HG03064 (cell line): ENCODE results near the gene SERINC2.
"Not testable (repeated sequence)": the region's sequence is repeated elsewhere in the genome, so short reads cannot be mapped to it uniquely, and the experiment has no call there.

Source experiments
- ATAC-seq: cut with Tn5 transposase; IDR thresholded peaks from one replicate; pipeline ENCODE4 v1.9.1; 2021; ENCODE audit warnings: low read depth; ENCODE audit not compliant: unreplicated experiment

Gene SERINC2

GRCh38 chr1:31382379-31382989 is 30.5 kb upstream of the SERINC2 start:
- ATAC-seq, result no peak

- ATAC-seq, result no peak
These were observed 29.0 kb upstream of the SERINC2 start for GRCh38 chr1:31383967-31384366.

DNA sequence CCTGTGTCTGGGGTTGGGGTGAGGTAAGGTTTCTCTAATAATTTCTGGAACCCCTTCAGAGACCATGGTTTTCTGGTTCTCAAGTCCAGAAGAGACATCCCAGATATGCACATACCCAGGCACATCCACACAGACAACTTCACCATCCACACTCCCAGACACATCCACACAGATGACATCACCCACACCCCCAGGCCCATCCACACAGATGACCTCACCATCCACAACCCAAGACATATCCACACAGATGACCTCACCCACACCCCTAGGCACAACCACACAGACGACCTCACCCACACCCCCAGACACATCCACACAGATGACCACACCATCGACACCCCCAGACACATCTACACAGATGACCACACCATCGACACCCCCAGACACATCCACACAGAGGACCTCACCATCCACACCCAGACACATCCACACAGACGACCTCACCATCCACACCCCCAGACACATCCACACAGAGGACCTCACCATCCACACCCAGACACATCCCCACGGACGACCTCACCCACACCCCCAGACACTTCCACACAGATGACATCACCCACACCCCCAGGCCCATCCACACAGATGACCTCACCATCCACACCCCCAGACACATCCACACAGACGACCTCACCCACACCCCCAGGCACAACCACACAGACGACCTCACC is 26.3 kb upstream of the SERINC2 start:
- ATAC-seq, result not testable (repeated sequence)

DNA sequence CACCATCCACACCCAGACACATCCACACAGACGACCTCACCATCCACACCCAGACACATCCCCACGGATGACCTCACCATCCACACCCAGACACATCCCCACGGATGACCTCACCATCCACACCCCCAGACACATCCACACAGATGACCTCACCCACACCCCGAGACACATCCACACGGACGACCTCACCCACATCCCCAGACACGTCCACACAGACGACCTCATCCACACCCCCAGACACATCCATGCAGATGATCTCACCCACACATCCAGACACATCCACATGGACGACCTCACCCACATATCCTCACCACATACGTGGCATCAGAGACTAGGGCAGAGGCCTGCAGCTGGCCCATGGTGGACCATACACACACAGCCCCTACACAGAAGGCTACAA is 25.4 kb upstream of the SERINC2 start:
- no peak for ATAC-seq

DNA sequence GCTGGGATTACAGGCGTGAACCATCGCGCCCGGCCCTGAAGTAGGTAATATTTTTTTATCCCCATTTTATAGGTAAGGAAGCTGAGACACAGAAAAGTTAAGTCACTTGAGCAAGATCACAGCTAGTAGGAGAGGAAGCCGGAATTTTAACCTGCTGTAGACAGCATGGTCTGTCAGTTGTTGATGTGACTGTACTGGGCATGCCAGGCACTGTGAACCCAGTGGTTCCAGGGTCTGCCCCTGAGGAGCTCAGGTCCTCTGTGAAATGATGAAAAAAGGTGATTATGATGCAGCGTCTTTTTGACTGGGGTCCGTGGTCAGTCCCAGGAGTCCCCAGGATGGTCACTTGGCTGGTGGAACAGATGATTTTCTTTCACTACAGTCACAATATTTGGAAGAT is 23.4 kb upstream of the SERINC2 start:
- no peak for ATAC-seq

- no peak for ATAC-seq
These were observed 22.9 kb upstream of the SERINC2 start for GRCh38 chr1:31390071-31390470.

GRCh38 chr1:31393463-31393862 is 19.6 kb upstream of the SERINC2 start:
- no peak for ATAC-seq

GRCh38 chr1:31394584-31395193 is 18.3 kb upstream of the SERINC2 start:
- ATAC-seq, result peak; percentile 67

- no peak for ATAC-seq
These were observed 16.2 kb upstream of the SERINC2 start for GRCh38 chr1:31396633-31397351.

GRCh38 chr1:31397360-31398095 is 15.5 kb upstream of the SERINC2 start:
- no peak for ATAC-seq

- no peak for ATAC-seq
These were observed 14.8 kb upstream of the SERINC2 start for GRCh38 chr1:31398246-31398645.

GRCh38 chr1:31399976-31400375 is 13.0 kb upstream of the SERINC2 start:
- no peak for ATAC-seq

- ATAC-seq, result no peak
These were observed 12.6 kb upstream of the SERINC2 start for GRCh38 chr1:31400393-31400792.

GRCh38 chr1:31401241-31401640 is 11.8 kb upstream of the SERINC2 start:
- ATAC-seq, result no peak

GRCh38 chr1:31405578-31406245 is 7.3 kb upstream of the SERINC2 start:
- ATAC-seq, result no peak

GRCh38 chr1:31407029-31407626 is 5.9 kb upstream of the SERINC2 start:
- no peak for ATAC-seq

DNA sequence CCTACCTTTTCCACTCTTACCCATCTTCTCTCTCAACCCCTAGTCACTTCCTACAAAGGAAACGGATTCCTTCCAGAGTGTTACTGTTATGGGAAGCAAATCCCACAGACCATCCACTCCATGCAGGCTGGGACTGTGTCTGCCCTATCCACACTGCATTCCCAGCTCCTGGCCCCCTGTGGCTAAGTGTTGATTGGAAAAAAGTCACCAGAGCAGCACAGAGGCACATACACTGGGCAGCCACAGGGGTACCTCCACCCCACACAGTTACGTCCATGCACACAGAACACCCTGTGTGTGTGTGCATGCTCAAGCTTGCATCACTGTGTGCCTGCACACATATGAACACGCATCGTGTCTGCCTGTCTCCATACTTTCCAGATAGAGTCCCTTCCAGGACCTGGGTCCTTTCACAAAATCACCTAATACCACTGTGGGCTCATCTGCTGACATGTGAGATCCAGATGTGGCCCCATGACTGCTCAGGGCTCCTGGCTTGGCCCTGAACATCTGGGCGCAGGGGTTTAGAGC is 4.2 kb upstream of the SERINC2 start:
- no peak for ATAC-seq

DNA sequence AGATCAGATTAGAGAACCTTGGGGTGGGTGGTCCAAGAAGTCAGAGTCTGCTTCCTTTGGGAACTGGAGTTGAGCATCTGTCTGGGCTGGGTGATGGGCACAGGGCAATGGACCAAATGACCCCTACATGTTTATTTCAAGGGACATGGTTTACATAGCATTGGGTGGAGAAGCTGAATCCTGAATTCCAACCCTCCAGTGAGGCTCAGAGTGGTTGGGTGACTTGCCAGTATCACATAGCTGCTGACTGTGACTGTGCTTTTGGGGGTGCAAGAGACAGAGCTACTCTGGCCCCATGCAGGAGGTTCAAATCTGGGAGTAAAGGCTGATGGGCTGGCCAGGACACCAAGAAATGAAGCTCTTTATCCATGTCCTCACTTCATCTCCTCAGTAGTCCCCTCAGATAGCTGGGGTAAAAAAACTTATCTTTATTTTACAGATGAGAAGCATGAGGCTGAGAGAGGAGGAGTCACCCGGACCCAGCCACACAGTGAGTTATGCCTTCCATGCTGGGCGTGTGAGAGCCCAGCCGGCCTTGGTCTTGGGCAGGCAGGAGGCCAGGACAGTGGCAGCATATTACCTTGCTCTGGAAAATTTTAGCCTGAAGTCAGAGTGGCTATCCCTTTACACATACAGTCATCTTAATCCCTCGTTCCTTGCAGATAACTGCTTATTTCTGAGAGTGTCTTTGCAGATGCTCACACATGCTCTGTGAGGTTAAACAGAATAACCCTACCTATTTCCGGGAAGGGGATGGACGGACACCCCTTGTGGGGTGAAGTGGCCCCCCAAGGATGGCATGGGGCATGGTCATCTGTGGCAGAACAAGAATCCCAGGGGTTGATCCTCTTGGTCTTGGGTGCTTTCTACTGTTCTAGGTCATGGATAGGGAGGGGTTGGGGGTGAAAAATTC is 2.8 kb upstream of the SERINC2 start:
- no peak for ATAC-seq

- ATAC-seq, result no peak
These were observed 2.1 kb upstream of the SERINC2 start for GRCh38 chr1:31410871-31411270.
